HG03565 (cell line): ENCODE measurements around the gene PRG2.
"Not testable (repeated sequence)": the region's sequence is repeated elsewhere in the genome, so short reads cannot be mapped to it uniquely, and the experiment has no call there.

Source experiments
- ATAC-seq: cut with Tn5 transposase; IDR thresholded peaks from one replicate; pipeline ENCODE4 v1.9.1; 2021; ENCODE audit warnings: mild to moderate bottlenecking, moderate library complexity; ENCODE audit not compliant: unreplicated experiment

Gene PRG2

GRCh38 chr11:57421066-57421465 is 30.6 kb upstream of the PRG2 start:
- ATAC-seq: no peak

GRCh38 chr11:57419146-57419545 is 28.7 kb upstream of the PRG2 start:
- ATAC-seq: no peak

GRCh38 chr11:57418131-57418530 is 27.7 kb upstream of the PRG2 start:
- ATAC-seq: no peak

DNA sequence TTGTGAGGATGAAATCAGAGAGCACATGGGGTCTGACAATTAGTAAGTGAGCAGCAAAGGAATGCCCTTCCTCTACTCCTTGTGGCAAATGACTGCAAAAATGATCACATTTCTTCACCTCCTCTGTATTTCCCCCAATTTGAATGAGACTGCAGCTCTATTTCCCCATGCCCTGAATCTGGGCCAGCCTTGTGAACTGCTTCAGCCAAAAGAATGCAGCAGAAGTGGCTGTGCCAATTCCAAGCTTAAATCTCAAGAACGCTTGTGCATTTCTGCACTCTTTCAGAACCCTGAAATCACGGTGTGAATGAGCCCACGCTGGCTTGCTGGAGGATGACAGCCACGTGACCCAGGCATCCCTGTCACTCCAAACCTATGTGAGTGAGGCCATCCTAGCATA is 26.6 kb upstream of the PRG2 start:
- ATAC-seq: no peak

DNA sequence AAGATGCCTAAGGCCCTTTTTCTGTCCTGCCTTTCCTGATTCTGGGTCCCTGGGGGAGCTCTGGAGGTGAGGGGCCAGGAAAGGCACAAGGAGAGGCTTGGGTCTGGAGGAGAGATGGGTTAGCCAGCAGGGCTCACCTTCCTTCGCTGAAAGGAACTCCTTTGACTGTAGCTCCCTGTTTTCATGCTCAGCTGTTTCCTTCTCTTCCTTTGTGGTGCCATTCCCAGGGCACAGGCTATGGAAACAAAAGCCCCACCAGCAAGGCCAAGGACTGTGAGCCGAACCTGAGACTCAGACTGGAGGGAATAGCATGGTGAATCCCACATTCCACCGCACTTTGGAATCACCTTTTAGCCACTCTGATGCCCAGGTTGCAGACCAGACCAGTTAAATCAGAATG is 26.0 kb upstream of the PRG2 start:
- ATAC-seq: no peak

GRCh38 chr11:57414612-57415212 is 24.3 kb upstream of the PRG2 start:
- ATAC-seq: no peak

GRCh38 chr11:57413681-57414080 is 23.2 kb upstream of the PRG2 start:
- ATAC-seq: no peak

DNA sequence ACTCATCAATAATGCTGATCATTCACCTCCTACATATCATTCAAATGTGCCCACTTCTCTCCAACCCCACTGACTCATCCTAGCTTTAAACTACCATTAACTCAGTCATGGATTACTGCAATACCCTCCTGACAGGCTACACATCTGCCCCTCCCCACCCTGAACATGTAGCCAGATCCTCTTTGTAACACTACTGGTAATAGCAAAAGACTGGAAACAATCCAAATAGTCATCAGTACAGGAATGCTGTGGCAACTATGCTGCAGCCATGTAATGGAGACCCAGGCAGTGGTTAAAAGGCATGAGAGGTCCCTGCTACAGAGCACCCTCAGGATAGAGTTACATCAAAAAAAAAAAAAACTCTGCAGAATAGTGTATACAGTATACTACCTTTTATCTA is 19.8 kb upstream of the PRG2 start:
- ATAC-seq: no peak

- no peak for ATAC-seq
Observed at GRCh38 chr11:57409321-57410100, 19.1 kb upstream of the PRG2 start.

GRCh38 chr11:57408771-57409170 is 18.3 kb upstream of the PRG2 start:
- no peak for ATAC-seq

- ATAC-seq: no peak
Observed at GRCh38 chr11:57407941-57408475, 17.6 kb upstream of the PRG2 start.

DNA sequence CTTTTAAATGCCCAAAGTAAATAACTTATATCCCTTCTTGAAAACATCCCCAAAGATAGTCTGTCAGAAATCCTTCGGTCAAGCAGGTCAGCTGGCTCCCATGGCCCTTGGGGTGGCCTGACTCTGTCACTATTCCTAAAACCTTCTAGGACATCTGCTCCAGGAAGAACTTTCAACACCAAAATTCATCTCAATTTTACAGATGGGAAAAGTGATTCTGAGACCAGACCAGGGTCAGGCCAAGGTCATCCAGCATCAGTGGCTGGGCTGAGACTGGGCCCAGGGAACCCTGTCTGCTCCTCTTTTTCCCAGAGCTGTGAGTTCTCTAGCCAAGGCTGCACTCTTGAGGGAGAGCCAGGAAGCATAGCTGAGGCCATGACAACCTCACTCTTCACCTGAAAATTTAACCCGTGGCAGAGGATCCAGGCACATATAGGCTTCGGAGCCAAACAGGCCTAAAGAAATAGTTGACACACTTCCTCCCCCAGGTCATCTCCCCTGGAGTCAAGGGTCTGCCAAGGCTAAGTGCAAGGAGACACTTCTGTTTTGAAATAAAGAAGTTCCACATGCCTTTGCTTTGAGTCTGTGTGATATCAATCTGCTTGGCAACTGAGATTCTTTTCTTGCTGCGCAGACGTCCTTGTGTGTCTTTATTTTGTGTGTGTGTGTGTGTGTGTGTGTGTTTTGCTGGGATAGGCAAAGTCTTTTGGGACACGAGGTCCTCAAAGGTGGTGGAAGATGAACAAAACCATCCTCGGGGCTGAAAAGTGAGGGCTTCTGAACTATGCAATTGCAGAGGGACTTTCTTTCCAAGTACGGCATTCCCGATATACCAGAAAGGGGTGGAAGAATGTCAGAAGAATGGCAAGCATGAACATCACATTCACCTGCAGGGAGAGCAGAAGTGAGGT is 16.8 kb upstream of the PRG2 start:
- ATAC-seq: no peak

DNA sequence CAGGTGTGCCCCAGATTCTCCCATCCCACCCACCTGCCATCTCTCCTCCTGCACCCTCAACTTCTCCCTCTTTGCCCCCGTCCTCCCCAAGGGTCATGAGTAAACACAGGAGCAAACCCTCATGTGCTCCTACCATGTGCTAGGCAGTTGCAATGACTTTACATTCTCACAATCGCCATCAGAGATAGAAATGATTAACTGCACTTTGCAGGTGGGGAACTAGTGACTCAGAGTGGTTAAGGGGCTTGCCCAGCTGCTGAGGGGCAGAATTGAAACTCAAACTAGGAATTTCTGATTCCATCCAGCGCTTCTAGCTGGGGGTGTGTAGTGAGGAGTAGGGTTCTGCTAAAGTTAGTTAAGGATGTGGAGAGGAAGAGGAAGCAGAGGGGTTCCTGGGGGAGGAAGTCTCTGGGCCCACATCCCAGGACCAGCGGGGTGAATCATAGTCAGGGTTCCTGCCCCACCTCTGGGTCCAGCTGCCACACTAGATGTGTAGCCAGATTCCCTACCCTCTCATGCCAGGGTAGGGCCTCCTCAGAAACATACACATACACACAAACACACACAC is 16.0 kb upstream of the PRG2 start:
- peak; percentile 83 for ATAC-seq

- ATAC-seq: no peak
Observed at GRCh38 chr11:57405271-57405860, 14.9 kb upstream of the PRG2 start.

- no peak for ATAC-seq
Observed at GRCh38 chr11:57403802-57404147, 13.3 kb upstream of the PRG2 start.

- not testable (repeated sequence) for ATAC-seq
Observed at GRCh38 chr11:57403003-57403801, 12.8 kb upstream of the PRG2 start.

GRCh38 chr11:57402188-57403002 is 11.9 kb upstream of the PRG2 start:
- no peak for ATAC-seq

- ATAC-seq: no peak
Observed at GRCh38 chr11:57399972-57400578, 9.6 kb upstream of the PRG2 start.

GRCh38 chr11:57399221-57399620 is 8.8 kb upstream of the PRG2 start:
- ATAC-seq: no peak
